ENCODE data around the gene GNLY. TPM values are rescaled to one million over a fixed set of nuclear protein-coding genes. Genes with fewer than 3 reads are reported as not detected.

Gene GNLY
- total and polyA plus RNA-seq, 2 of the 4 experiments (the other 2 are of a cell fraction), result not detected

DNA sequence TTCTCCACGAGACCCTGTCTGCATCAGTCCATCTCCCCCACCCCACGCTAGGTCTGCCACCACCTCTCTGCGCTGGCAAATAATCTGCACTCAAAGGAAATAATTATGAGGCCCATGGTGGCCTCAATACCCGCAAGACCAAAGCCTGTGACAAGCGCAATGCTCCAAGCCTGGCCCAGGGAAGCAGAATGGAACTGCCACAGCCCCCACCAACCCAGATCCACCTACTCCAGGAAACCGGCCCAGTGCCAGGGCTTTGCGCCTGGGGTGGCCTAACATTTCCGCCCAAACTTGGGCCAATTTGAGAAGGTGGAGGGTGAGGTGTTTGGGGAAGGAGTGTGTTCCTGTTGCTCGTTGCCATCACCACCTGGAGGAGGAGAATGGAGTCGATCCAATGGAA, 33.6 kb downstream of the GNLY start:
- Histone ChIP-seq H2BK20ac (ENCODE audit: low read depth, low read length) (no peak overlapping the region), H3K4me3 (ENCODE audit: insufficient read depth, low read depth, low read length) (no peak overlapping the region), H2AK9ac (replicated peaks; ENCODE audit: low read depth, low read length, poor library complexity) (no peak overlapping the region), H2BK5ac (ENCODE audit: low read depth, low read length, poor library complexity, severe bottlenecking) (no peak overlapping the region), H3K4ac (ENCODE audit: low read depth, low read length) (no peak overlapping the region), H3K4me2 (ENCODE audit: low read depth, low read length) (no peak overlapping the region), H3K27ac (ENCODE audit: insufficient read depth, low read length) (no peak overlapping the region), H3K27me3 (ENCODE audit: control insufficient read depth, insufficient read depth, low read length) (no peaks in the 10 kb centered on the region), H4K91ac (ENCODE audit: insufficient read depth, low read depth, low read length) (no peak overlapping the region), H2BK120ac (ENCODE audit: low read depth, low read length) (no peak overlapping the region), H3K4me1 (ENCODE audit: control insufficient read depth, insufficient read depth, low read length) (peaks cover 5% of the 10 kb centered on the region), H4K8ac (ENCODE audit: low read depth in 2 of 2, low read length in 2 of 2) (no peak overlapping the region), H4K5ac (ENCODE audit: low read depth, low read length) (no peak overlapping the region), H4K20me1 (ENCODE audit: insufficient read depth, low read length) (no peaks in the 10 kb centered on the region), H3K56ac (ENCODE audit: extremely low read depth, insufficient read depth, low read length) (no peak overlapping the region), H3K18ac (ENCODE audit: low read depth, low read length) (no peak overlapping the region), H3K23ac (ENCODE audit: low read depth, low read length) (no peak overlapping the region), H3K36me3 (ENCODE audit: control insufficient read depth, insufficient read depth, low read length) (no peaks in the 10 kb centered on the region), H2BK15ac (ENCODE audit: low read depth, low read length) (no peak overlapping the region), H3K14ac (replicated peaks; ENCODE audit: low read depth, low read length) (no peak overlapping the region), H2AFZ (replicated peaks; ENCODE audit: low read length, poor library complexity) (no peak overlapping the region), H2AK5ac (ENCODE audit: low read depth, low read length) (no peak overlapping the region), H3K9me3 (ENCODE audit: control insufficient read depth, insufficient read depth, low read length) (no peaks in the 10 kb centered on the region), H3K79me1 (ENCODE audit: low read depth in 1 of 2, low read length in 2 of 2) (no peaks in the 10 kb centered on the region), H3K9ac (ENCODE audit: low read depth, low read length) (no peak overlapping the region), H3K9me1 (ENCODE audit: insufficient read depth, low read length) (peaks cover 3% of the 10 kb centered on the region; the same call in 1 of the 2 replicates)
- dilution Hi-C loops (cut with HindIII; ENCODE audit: low sequenced_read_pairs, unreplicated experiment), result no loop called here
- POLR2A ChIA-PET (ENCODE audit: unreplicated experiment), result interaction anchor here (0.6 kb wide), 1 partner anchor 100 kb away, joined by 5 read pairs; no protein-coding TSS in a partner anchor
- DNase-seq (no peak), ATAC-seq (ENCODE audit: low read depth) (no peak)
- in situ Hi-C loops (cut with MboI; ENCODE audit: low sequenced_read_pairs), result no loop called here
- no CpG with 5 or more reads among the region's 10 CpGs for WGBS, 2 experiments (ENCODE audit: extremely low coverage in 2 of 2, insufficient read length in 1 of 2)
- CTCF ChIA-PET, result interaction anchor here (3.5 kb wide), 1 partner anchor 86 kb away, joined by 15 read pairs; no protein-coding TSS in a partner anchor
- TF ChIP-seq ELK1 (IDR thresholded peaks at IDR 0.05; ENCODE audit: borderline replicate concordance, low read depth, low read length) (no peak), SMC3 (IDR thresholded peaks at IDR 0.05; ENCODE audit: low read depth, low read length) (no peak), MXI1 (IDR thresholded peaks at IDR 0.05; ENCODE audit: borderline replicate concordance, low read depth, low read length) (no peak), FOS (IDR thresholded peaks at IDR 0.05; ENCODE audit: low read depth, low read length) (no peak), POLR2A (IDR thresholded peaks at IDR 0.05; ENCODE audit: low read depth, low read length) (no peak), MAZ (IDR thresholded peaks at IDR 0.05; ENCODE audit: borderline replicate concordance, low read depth, low read length) (no peak), CTCF (conservative IDR thresholded peaks at IDR 0.05; ENCODE audit: low read depth, low read length) (no peak)
- no TSS peak for BruUV-seq (replicated peaks)
- intact Hi-C loops (cut with micrococcal nuclease), result no loop called here

All from IMR-90 (cell line).